GM21381 (cell line): ENCODE data around the gene CAPNS1.
"Not testable (repeated sequence)": the region's sequence is repeated elsewhere in the genome, so short reads cannot be mapped to it uniquely, and the experiment has no call there.

Experiments used
- ATAC-seq: cut with Tn5 transposase; IDR thresholded peaks from one replicate; pipeline ENCODE4 v1.9.1; 2021; ENCODE audit warnings: mild to moderate bottlenecking, moderate library complexity; ENCODE audit not compliant: unreplicated experiment

The CAPNS1 gene

DNA sequence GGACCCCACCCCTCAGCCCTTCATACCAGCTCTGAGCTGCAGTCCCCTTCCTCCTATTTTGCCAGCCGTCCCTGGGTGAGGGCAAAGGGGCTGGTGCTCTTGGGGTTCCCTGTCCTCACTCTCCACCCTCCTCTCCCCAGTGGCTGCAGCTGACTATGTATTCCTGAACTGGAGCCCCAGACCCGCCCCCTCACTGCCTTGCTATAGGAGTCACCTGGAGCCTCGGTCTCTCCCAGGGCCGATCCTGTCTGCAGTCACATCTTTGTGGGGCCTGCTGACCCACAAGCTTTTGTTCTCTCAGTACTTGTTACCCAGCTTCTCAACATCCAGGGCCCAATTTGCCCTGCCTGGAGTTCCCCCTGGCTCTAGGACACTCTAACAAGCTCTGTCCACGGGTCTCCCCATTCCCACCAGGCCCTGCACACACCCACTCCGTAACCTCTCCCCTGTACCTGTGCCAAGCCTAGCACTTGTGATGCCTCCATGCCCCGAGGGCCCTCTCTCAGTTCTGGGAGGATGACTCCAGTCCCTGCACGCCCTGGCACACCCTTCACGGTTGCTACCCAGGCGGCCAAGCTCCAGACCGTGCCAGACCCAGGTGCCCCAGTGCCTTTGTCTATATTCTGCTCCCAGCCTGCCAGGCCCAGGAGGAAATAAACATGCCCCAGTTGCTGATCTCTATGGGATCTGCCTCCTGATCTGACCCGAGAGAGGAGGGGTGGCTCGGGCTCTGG is 10.0 kb downstream of the CAPNS1 start:
- ATAC-seq: no peak

DNA sequence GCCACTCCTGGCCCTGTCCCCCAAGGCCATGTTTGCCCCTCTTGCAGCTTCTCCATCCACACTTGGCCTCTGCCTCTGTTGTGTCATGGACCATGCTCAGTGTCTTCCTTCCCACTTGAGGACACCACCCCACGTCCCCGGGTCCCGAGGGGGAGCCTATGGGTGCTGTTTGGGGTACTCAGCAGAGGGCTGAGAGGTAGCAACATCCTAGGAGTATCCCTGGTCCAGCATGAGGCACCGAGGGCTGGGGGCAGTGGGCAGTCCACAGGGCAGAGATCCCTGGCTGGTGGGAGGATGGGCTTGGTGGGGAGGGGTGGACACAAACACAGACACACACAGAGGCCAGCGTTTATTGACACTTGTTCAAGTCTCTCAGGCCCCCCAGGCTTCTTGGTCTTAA is 10.7 kb downstream of the CAPNS1 start:
- ATAC-seq: no peak

DNA sequence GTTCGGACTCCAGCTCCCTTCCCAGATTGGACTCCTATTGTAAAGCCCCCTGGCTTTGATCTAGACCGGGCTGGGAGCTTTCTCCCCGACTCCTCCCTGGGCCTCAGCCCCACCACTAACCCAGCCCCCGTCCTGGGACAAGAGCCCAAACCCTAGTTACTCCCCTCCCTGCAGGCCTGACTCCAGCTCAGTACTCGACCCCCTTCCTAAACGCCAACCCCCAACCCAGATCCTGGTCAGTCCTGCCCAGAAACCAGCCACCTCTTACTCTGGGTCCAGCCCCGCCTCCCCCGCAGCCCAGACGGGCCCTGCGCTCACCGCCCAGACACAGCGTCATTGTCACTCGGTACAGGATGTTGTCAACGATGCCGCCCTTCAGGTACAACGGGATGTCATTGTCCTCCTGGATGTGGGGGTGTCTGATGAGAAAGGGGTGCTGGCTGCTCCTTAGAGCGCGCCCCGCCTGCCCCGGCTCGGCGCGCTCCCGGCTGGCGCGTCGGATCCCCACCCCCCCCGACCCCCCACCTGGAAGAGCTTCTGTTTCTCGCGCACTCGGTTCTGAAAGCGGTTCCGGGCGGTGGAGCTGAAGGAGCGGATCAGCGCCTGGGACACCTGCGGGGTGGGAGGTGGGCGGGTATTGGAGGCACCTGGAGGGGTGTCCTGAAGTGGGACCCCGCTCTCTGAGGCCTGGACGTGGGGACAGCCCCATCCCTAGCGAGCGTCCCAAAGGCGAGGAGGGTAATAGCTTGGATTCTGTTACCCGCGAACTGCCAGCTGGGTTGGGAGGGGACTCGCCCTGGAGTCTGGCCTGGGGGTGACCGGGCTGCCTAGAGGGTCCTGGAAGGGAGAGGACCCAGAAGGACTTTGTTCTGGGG is 11.5 kb downstream of the CAPNS1 start:
- ATAC-seq: no peak

DNA sequence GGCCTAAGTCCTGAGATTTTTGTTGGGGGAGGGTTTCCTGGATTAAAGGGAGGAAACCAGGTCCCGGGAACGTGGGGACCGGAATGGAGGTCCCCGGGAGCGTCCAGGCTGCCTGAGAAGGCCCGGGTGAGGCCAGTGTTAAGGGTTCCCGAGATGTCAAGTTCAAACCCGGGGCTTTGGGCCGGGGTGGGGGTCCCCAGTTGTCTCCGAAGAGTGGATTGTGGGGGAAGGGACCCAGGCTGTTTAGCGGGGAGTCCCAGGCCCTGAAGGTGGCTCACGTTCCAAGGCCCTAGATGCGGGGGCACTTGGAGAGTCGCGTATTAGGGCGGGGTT is 12.1 kb downstream of the CAPNS1 start:
- ATAC-seq: no peak

DNA sequence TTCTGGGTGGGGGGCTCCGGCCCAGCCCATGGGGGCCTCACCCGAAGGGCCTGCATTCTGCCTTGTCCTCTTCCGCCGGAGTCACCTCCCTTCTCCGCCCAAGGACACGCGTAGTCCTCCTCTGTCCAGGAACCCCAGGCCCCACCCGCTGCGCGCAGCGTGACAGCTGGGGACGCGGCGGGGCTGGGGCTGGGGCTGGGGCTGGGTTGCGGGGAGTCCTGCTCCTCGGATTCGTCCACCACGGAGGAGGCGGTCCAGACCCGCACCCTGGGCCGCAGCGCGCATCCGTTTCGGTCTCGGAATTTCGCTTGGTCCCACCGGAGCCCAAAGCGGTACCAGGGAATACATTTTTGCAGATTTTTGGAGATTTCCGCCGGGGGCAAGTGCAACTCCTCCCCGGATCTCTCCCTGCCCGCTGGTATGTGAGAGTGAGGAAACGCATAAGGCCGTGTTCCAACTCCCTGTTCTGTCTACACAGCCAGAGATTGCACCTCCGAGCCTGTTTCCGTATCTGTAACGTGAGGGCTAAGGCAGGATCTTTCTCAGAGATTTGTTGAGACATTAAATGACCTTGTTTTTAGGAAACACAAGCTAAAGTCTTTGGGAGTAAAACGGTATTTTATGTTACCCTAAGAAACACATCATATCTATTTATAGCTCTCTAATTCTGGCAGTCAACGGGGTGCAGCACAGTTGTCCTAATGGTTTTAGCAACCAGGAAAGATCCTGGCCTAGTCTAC is 12.7 kb downstream of the CAPNS1 start, which contains the start of gene COX7A1:
Gene COX7A1, minus strand, starts transcription at position 96 of the 740 bp plus-strand sequence. Its CDS starts 40 bp downstream, at position 56.
- ATAC-seq: no peak

DNA sequence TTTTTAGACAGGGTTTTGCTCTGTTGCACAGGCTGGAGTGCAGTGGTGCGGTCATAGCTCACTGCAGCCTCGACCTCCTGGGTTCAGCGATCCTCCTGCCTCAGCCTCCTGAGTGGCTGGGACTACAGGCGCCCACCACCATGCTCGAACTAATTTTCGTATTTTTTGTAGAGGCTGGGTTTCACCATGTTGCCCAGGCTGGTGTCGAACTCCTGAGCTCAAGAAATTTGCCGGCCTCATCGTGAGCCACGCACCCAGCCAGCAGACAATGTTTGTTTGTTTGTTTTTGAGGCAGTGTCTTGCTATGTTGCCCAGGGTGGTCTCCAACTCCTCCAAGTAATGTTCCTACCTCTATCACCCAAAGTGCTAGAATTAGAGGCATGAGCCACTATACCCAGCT is 13.3 kb downstream of the CAPNS1 start:
- no peak for ATAC-seq

DNA sequence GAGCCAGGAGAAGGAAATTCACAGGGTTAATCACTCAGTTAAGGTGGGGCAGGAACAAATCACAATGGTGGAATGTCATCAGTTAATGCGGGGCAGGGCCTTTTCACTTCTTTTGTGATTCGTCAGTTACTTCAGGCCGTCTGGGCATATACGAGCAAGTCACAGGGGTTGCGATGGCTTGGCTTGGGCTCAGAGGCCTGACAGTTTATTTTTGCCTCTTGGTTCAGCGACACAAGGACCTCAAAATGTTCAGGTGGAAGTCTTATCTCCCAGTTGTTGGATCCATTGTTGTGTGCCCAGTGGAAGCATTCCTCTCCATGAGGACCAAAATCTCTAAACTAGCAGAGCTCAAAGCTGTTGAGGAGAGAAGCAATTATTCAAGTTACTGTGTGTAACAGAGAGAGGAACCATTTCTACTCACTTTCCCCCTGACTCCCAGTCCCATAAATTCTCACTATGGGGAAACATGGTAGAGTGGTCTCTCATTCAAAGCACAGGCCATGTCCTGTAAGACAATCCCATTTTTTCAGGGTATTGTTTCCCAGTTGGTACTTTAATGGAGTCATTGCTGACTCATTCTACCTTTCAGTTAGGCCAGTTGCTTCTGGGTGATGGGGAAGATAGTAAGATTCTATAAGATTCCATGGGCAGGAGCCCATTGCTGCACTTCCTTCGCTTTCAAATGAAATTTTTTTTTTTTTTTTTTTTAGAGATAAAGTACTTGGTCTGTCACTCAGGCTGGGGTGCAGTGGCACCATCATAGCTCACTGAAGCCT is 21.1 kb downstream of the CAPNS1 start:
- ATAC-seq: no peak

DNA sequence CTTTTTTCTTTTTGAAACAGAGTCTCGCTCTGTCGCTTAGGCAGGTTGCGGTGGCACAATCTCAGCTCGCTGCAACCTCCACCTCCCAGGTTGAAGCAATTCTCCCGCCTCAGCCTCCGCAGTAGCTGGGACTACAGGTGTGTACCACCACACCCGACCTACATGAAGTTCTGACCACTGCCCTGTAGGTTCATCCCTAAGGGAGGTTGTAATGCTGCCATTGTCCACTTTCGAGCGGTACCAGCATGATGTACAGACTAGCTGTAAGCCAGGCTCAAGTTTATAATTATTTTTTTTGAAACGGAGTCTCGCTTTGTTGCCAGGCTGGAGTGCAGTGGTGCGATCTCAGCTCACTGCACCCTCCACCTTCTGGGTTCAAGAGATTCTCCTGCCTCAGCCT is 23.9 kb downstream of the CAPNS1 start:
- ATAC-seq: no peak

DNA sequence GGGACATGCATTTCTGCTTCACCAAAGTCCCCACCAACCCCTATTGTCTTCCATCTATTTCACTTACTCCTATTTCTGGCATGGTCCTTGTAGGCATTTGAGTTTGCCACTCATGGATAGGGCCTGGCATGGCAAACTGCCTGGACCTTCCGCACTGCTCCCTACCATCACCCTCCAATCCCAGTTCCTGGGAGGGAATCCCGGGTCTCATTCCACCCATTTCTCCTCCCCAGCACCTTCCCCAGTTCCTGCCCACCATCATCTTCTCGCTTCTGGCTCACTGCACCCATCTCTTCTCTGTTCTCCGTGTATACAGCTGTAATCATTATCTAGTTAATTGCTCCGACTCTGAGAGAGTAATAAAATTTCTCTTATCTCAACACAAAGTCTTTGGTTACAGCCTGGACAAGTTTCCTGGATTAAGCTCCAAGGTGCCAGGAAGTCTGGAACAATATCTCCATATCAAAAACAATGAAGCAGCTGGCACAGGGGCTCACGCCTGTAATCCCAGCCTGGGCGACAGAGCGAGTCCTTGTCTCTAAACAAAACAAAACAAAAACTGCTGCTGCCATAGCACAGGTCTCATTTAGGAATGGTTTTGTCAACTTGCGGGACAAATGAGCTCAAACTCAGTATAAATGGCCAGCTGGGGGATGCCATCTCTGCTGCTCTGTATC is 29.4 kb downstream of the CAPNS1 start:
- no peak for ATAC-seq

DNA sequence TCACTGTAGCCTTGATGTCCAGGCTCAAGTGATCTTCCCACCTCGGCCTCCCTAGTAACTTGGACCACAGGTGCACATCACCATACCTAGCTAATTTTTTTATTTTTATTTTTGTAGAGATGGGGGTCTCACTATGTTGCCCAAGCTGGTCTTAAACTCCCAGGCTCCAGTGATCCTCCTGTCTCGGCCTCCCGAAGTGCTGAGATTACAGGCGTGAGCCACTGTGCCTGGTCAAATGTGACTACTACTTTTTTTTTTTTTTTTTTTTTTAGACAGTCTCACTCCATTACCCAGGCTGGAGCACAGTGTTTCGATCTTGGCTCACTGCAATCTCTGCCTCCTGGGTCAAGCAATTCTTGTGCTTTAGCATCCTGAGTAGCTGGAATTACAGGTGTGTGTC is 33.0 kb downstream of the CAPNS1 start:
- ATAC-seq: no peak

DNA sequence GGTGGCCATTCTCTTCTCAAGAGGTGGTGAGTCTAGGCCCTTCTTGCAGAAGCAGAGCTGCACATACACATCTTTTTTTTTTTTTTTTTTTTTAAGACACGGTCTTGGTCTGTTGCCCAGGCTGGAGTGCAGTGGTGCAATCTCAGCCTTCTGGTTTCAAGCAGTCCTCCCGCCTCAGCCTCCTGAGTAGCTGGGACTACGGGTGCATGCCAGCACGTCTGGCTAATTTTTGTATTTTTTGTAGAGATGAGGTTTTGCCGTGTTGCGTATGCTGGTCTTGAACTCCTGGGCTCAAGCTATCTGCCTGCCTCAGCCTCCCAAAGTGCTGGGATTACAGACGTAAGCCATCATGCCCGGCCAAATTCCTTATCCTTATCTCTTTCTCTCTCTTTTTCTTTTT is 34.0 kb downstream of the CAPNS1 start:
- ATAC-seq: not testable (repeated sequence)

DNA sequence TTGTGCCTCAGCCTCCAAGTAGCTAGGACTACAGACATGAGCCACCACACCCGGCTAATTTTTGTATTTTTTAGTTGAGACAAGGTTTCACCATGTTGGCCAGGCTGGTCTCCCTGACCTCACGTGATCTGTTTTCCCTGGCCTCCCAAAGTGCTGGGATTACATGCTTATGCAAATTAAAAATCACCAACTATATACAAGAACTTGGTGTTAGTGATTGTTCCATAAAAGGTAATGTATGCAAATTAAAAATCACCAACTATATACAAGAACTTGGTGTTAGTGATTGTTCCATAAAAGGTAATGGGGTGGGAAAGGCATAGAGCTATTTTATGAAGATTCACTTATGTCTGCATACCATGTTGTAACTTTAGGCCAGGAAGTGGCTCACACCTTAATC is 39.2 kb downstream of the CAPNS1 start:
- not testable (repeated sequence) for ATAC-seq

DNA sequence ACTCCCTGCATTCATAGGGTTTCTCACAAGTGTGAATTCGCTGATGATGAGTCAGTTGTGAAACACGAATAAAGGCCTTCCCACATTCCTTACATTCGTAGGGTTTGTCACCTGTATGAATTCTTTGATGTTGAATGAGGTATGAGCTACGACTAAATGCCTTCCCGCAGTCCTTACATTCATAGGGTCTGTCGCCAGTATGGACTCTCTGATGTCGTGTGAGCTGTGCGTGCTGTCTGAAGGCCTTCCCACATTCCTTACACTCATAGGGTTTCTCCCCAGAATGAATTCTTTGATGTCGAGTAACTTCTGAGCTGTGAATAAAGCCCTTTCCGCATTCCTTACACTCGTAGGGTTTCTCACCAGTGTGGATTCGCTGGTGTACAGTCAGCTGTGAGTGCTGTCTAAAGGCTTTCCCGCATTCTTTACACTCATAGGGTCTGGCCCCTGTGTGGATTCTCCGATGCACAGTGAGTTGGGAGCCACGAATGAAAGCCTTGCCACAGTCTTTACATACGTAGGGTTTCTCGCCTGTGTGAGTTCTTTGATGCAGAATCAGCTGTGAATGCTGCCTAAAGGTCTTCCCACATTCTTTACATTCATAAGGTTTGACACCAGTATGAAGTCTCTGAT is 42.9 kb downstream of the CAPNS1 start:
- ATAC-seq: no peak

DNA sequence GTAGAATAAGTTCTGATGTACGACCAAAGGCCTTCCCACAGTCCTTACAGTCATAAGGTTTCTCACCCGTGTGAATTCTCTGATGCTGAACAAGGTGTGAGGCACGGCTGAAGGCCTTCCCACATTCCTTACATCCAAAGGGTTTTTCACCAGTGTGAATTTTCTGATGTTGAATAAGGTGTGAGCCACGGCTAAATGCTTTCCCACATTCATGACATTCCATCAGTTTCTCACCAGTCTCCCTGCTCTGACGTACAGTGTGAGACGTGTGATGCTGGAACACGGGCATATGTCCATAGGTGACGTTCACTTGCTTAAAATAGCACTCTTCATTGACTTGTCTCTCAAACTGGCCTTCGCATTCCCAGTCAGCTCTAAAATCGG is 43.4 kb downstream of the CAPNS1 start:
- no peak for ATAC-seq

DNA sequence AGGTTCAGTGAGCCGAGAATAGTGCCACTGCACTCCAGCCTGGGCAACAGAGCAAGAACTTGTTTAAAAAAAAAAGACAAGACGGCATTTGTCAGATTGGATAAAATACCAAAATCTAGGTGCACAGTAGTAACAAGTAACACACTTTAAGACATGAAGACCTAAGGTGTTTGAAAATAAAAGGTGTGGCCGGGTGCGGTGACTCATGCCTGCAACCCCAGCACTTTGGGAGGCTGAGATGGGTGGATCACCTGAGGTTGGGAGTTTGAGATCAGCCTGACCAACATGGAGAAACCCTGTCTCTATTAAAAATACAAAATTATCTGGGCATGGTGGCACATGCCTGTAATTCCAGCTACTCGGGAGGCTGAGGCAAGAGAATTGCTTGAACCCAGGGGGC is 46.9 kb downstream of the CAPNS1 start:
- not testable (repeated sequence) for ATAC-seq

DNA sequence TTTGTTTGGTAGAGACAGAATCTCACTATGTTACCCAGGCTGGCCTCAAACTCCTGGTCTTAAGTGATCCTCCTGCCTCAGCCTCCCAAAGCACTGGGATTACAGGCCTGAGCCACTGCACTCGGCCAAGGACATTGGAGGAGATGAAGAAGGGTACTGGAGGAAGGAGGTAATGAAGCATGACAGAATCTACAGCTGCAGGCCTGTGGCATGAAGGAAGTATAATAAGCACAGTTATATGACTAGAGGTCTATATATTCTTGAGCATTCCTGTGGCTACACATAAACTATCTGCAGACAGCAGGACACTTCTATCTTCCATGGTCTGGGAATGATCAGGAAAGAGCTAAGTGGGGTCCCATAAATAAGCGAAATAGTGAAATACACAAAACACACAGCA is 56.4 kb downstream of the CAPNS1 start:
- ATAC-seq: no peak

DNA sequence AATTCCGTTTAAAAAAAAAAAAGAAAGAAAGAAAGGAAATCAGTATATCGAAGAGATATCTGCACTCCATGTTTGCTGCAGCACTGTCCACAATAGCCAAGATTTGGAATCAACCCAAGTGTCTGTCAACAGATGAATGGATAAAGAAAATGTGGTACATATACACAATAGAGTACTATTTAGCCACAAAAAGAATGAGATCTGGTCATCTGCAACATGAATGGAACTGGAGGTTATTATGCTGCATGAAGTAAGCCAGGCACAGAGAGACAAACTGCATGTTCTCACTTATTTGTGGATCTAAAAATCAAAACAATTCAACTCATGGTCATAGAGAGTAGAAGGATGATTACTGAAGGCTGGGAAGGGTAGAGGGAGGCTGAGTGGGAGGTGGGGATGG is 58.3 kb downstream of the CAPNS1 start:
- no peak for ATAC-seq
